Measurements from ENCODE around the gene RIMS1.

- TF ChIP-seq CTCF (IDR thresholded peaks at IDR 0.05) (no peak), EZH2 (IDR thresholded peaks at IDR 0.05; ENCODE audit: borderline replicate concordance, insufficient read depth, low read depth, low read length, poor library complexity, severe bottlenecking) (no peak)
These were observed 375.2 kb downstream of the RIMS1 start for GRCh38 chr6:72261554-72261953.

Data from B cell (primary cell).